Tibial nerve (tissue), 4 donors: ENCODE data around the gene RAB40A. TPM values are rescaled to one million over a fixed set of nuclear protein-coding genes. Genes with fewer than 3 reads are reported as not detected.

ENCODE experiments used
- DNase-seq, 2 donors: peaks; one replicate each; pipeline ENCODE4 v3.0.0-alpha.2; 2019; ENCODE audit warnings: low spot score in 2 of 2
- H3K27ac ChIP-seq, 4 donors: fragments of 200-600 bp; sonication (generic) in 3 of 4; one replicate each; pipeline ENCODE4 v1.5.1; 2017 to 2019; ENCODE audit warnings: mild to moderate bottlenecking in 1 of 4
- H3K27me3 ChIP-seq, 2 donors: fragments of 200-600 bp; sonication (generic) in 1 of 2; one replicate each; pipeline versions ENCODE4 v1.5.1 to v1.6.0; 2017 to 2019
- H3K36me3 ChIP-seq, 3 donors: fragments of 200-600 bp; sonication (generic); one replicate each; pipeline ENCODE4 v1.5.1; 2018 to 2019
- H3K4me1 ChIP-seq, 4 donors: fragments of 200-600 bp; sonication (generic) in 3 of 4; one replicate each; pipeline ENCODE4 v1.5.1; 2017 to 2019
- H3K4me3 ChIP-seq, 4 donors: fragments of 200-600 bp; sonication (generic) in 3 of 4; one replicate each; pipeline ENCODE4 v1.5.1; 2017 to 2019; ENCODE audit warnings: mild to moderate bottlenecking in 1 of 4, moderate library complexity in 1 of 4
- H3K9me3 ChIP-seq, 4 donors: fragments of 200-600 bp; sonication (generic) in 3 of 4; one replicate each; pipeline ENCODE4 v1.5.1; 2017 to 2019
- EP300 ChIP-seq, 2 donors: sonication (generic); formaldehyde crosslinking; IDR thresholded peaks; one replicate each; pipeline ENCODE4 v1.6.1; 2017; ENCODE audit warnings: antibody characterized with exemption in 2 of 2, mild to moderate bottlenecking in 1 of 2
- POLR2A ChIP-seq, 2 donors: fragments of 450-650 bp; IDR thresholded peaks; one replicate each; pipeline ENCODE4 v1.6.1; 2017; ENCODE audit warnings: antibody characterized with exemption in 2 of 2, mild to moderate bottlenecking in 2 of 2, moderate library complexity in 2 of 2
- WGBS, 2 donors: methylation state at CpG; one replicate each; pipeline ENCODE4 v1.1.5; 2018; 5-methylcytosine and 5-hydroxymethylcytosine counted together
- total RNA-seq, 4 donors: library from RNA; depleted of rRNA; stranded (reverse); fragments of >200 nt; gene quantifications; one replicate each; pipeline ENCODE4 v1.1.0, GENCODE V29; 2016
- TF ChIP-seq, protein P1 (sequence below), 5 experiments: fragments of 200-600 bp in 3 of 5; fragments of 450-650 bp in 2 of 5; sonication (generic) in 3 of 5; IDR thresholded peaks; one replicate each; pipeline ENCODE4 v1.5.1; 2016 to 2019; ENCODE audit warnings: antibody characterized with exemption in 5 of 5, mild to moderate bottlenecking in 3 of 5, moderate library complexity in 2 of 5

Gene RAB40A
- total RNA-seq, 4 donors from 2014 or later: 0.39 to 8.7 (median 3.4) TPM

DNA sequence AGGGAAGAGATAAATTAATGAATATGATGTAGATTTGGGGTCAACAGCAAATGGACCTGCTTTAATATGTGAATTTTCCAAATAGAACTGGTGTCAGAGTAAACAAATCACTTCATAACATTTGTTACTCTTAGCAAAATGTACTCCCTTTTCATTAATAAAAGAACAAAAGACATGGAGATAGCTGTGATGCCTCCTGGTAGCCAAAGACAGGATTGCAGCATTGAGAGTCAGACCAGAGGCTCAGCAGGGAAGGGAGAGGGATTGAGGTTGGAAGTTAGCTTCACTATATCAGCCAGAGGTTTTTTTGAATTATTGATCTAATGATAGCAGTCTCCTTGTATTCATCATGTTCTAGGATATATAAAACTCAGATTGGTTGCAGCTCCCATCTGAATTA lies 17.4 kb upstream of the RAB40A start:
- peaks cover 0 to 23% (median 0%) of the 10 kb centered on the region in 4 donors for H3K4me1 ChIP-seq
- no peaks in the 10 kb centered on the region for H3K9me3 ChIP-seq
- no peak for TF ChIP-seq POLR2A (IDR thresholded peaks at IDR 0.05)
- TF ChIP-seq, protein P1, sequence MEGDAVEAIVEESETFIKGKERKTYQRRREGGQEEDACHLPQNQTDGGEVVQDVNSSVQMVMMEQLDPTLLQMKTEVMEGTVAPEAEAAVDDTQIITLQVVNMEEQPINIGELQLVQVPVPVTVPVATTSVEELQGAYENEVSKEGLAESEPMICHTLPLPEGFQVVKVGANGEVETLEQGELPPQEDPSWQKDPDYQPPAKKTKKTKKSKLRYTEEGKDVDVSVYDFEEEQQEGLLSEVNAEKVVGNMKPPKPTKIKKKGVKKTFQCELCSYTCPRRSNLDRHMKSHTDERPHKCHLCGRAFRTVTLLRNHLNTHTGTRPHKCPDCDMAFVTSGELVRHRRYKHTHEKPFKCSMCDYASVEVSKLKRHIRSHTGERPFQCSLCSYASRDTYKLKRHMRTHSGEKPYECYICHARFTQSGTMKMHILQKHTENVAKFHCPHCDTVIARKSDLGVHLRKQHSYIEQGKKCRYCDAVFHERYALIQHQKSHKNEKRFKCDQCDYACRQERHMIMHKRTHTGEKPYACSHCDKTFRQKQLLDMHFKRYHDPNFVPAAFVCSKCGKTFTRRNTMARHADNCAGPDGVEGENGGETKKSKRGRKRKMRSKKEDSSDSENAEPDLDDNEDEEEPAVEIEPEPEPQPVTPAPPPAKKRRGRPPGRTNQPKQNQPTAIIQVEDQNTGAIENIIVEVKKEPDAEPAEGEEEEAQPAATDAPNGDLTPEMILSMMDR (IDR thresholded peaks at IDR 0.05): no peak
- TF ChIP-seq EP300 (IDR thresholded peaks at IDR 0.05): no peak
- H3K27ac ChIP-seq: peak overlapping the region; percentile 67 to 92 (median 80)
- no peaks in the 10 kb centered on the region for H3K36me3 ChIP-seq
- no peak for DNase-seq
- H3K27me3 ChIP-seq: no peaks in the 10 kb centered on the region
- no peak overlapping the region for H3K4me3 ChIP-seq

DNA sequence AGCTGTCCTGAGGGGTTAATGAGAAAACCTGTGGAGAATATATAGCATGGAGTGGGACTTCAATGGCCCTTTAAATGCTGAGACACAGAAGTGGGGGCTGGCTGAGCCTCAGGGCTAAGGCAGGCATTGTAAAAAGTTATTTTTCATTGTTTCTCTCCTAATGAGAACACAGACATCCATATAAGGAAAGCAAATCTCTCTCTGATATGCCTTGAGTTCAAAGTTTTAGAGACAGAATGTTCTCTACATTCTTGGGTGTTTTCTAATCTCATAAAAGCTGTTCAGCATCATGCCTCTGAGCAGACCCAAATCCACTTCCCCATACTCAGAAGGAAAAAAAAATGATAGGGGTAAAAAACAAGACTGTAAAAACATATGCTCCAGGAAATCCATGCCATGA lies 16.8 kb upstream of the RAB40A start:
- H3K9me3 ChIP-seq: no peaks in the 10 kb centered on the region
- peak overlapping the region; percentile 67 to 92 (median 80) for H3K27ac ChIP-seq
- H3K4me1 ChIP-seq: peaks cover 0 to 23% (median 0%) of the 10 kb centered on the region in 4 donors
- peak in 1 of 2 donors; percentile 21 for TF ChIP-seq POLR2A (IDR thresholded peaks at IDR 0.05)
- TF ChIP-seq, protein P1 (IDR thresholded peaks at IDR 0.05): no peak
- peak; percentile 53 to 73 for TF ChIP-seq EP300 (IDR thresholded peaks at IDR 0.05)
- no peaks in the 10 kb centered on the region for H3K36me3 ChIP-seq
- DNase-seq: no peak
- no peaks in the 10 kb centered on the region for H3K27me3 ChIP-seq
- H3K4me3 ChIP-seq: no peak overlapping the region

DNA sequence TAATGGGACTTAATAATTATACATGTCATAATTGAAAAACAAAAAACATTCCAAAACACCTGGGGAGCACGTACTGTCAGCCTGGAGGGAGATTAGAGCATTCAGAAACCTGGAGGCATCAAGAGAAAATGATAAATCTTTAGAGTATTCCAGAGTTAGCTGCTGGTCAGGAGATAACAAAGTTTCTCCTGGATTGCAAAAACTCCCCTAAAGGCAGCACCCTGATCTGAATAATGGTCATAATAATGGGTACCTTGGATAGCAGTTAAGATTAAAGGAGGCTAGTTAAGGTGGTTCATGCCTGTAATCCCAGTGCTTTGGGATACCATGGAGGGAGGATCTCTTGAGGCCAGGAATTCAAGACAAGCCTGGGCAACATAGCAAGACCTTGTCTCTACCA lies 15.9 kb upstream of the RAB40A start:
- peak overlapping the region; percentile 67 to 92 (median 80) for H3K27ac ChIP-seq
- WGBS, 2 donors: 53 to 82% methylated on average over 1 of the region's 1 CpG
- no peaks in the 10 kb centered on the region for H3K27me3 ChIP-seq
- H3K36me3 ChIP-seq: no peaks in the 10 kb centered on the region
- TF ChIP-seq EP300 (IDR thresholded peaks at IDR 0.05): no peak
- TF ChIP-seq POLR2A (IDR thresholded peaks at IDR 0.05): no peak
- TF ChIP-seq, protein P1 (IDR thresholded peaks at IDR 0.05): no peak
- H3K9me3 ChIP-seq: no peaks in the 10 kb centered on the region
- H3K4me3 ChIP-seq: no peak overlapping the region
- H3K4me1 ChIP-seq: peaks cover 0 to 23% (median 0%) of the 10 kb centered on the region in 4 donors
- no peak for DNase-seq

DNA sequence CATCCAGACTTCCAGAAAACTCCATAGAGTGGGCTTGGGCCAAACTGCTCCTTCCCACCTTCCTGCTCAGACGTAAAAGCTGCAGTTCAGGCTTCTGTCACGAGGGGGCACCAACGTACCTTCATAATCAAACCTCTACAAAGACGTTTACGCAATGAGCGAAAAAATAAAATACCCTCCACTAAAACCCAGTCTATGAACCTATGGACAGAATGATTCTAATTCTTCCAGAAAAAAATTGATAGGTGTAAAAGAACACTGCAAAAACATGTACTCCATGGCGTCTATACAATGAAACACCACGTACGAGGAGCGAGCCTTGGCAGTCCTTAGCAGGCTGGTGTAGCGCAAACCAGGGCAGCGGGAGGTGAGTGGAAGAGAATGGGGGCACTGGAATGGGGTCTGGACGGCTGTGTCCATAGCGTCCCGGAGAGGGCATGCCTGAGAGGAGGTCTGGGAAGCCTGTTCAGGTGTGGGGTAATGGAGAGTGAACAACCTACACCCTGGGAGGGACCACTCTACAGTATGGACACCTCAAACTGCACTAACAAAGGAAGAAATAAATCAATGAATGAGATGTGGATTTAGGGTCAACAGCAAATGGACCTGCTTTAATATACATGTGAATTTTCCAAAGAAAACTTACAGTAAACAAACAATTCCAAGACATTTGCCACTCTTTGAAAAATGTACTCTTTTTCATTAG lies 14.4 kb upstream of the RAB40A start:
- TF ChIP-seq, protein P1 (IDR thresholded peaks at IDR 0.05): peak; percentile 67 to 87 (median 85)
- no peak for TF ChIP-seq POLR2A (IDR thresholded peaks at IDR 0.05)
- TF ChIP-seq EP300 (IDR thresholded peaks at IDR 0.05): peak in 1 of 2 donors; percentile 54
- Histone ChIP-seq H3K9me3 (no peaks in the 10 kb centered on the region), H3K27ac (peak overlapping the region in 3 of 4 donors; percentile 14 to 92 (median 64)), H3K4me1 (peaks cover 0 to 16% (median 0%) of the 10 kb centered on the region in 4 donors), H3K27me3 (peaks cover 0 to 6% of the 10 kb centered on the region in 2 donors), H3K4me3 (peak overlapping the region; percentile 11 to 42 (median 28)), H3K36me3 (no peaks in the 10 kb centered on the region)
- WGBS, 2 donors: 2 to 17% methylated on average over 15 of the region's 15 CpGs
- peak; percentile 81 to 93 for DNase-seq

DNA sequence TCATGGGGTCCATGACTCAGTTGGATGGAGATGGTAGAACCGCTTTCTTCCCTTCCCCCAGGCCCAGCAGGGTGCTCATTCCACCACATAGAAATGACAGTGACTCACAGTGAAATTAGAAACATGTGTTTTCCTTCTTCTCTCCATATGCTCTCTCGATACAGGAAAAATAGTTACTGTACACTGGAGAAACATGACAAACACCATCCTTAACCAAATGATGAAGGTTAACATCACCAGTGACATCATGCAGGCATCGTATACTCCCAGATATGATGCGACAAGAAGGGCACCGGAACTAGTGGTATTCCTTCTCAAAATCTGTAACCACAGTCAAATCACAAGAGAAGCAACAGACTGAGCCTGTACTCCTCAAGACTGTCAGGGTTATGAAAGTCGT lies 11.7 kb upstream of the RAB40A start:
- DNase-seq: no peak
- Histone ChIP-seq H3K4me3 (no peak overlapping the region), H3K27ac (no peak overlapping the region), H3K4me1 (peaks cover 0 to 6% (median 0%) of the 10 kb centered on the region in 4 donors), H3K36me3 (no peaks in the 10 kb centered on the region), H3K9me3 (no peaks in the 10 kb centered on the region), H3K27me3 (peaks cover 0 to 16% of the 10 kb centered on the region in 2 donors)
- TF ChIP-seq, protein P1 (IDR thresholded peaks at IDR 0.05): no peak
- TF ChIP-seq EP300 (IDR thresholded peaks at IDR 0.05): no peak
- TF ChIP-seq POLR2A (IDR thresholded peaks at IDR 0.05): no peak
- WGBS, 2 donors: 75 to 89% methylated on average over 6 of the region's 6 CpGs
